ENCODE measurements around the gene SCAMP2. TPM values are rescaled to one million over a fixed set of nuclear protein-coding genes. Genes with fewer than 3 reads are reported as not detected.

Gene SCAMP2
- total RNA-seq, 2 donors from 2014 or later: 33.5 to 36.9 TPM

GRCh38 chr15:74908635-74909034, 35.5 kb upstream of the SCAMP2 start:
- ATAC-seq (no peak), DNase-seq (no peak)
- H3K9me3 ChIP-seq: no peaks in the 10 kb centered on the region
- no peak overlapping the region for H3K27ac ChIP-seq
- H3K4me3 ChIP-seq: no peak overlapping the region
- no peak for TF ChIP-seq CTCF (IDR thresholded peaks at IDR 0.05)
- no peak for TF ChIP-seq POLR2A (IDR thresholded peaks at IDR 0.05)
- H3K27me3 ChIP-seq: no peaks in the 10 kb centered on the region
- intact Hi-C loops (cut with DNase I): loop anchor here (10.0 kb wide), 1 partner anchor 64 kb away; the partner anchor contains the start of gene ULK3
- WGBS, 2 donors: 87 to 91% methylated on average over 4 of the region's 4 CpGs
- H3K36me3 ChIP-seq (replicated peaks in 1 of 2; ENCODE audit: insufficient read depth in 1 of 2, low read depth in 2 of 2): no peaks in the 10 kb centered on the region
- H3K4me1 ChIP-seq: peaks cover 21% of the 10 kb centered on the region

DNA sequence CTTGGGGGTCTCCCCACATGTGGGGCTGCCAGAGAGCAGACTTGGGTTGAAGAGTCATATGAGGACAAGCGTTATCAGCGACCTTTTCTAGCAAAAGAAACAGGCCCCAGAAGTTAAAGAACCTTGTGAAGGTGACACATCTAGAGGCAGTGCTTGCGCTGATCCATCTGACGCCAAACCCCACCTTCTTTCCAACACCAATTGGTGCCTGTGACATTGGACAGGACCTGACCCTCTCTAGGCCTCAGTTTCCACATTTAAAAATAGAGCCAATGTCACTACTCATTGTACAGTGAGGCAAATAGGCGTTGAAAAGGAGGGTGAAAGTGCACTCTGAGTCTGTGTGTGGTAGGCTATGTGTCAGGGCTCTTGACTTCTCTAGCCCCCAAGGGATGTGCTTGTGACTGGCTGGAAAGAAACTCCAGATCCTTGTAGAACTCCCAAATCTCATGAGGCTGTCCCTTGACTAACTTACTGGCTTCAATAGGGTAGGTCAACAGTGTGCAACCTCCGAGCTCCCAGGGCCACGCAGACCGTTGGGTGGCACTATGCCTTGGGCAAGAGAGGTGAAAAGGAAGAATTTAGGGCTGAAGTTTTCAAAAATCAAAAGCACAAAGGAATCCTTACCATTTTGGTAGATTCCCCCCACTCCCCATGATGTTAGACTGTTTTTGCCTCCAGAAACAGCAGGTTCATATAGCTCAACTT, 34.2 kb upstream of the SCAMP2 start:
- 38 to 40% methylated on average over 8 of the region's 8 CpGs for WGBS, 2 donors

DNA sequence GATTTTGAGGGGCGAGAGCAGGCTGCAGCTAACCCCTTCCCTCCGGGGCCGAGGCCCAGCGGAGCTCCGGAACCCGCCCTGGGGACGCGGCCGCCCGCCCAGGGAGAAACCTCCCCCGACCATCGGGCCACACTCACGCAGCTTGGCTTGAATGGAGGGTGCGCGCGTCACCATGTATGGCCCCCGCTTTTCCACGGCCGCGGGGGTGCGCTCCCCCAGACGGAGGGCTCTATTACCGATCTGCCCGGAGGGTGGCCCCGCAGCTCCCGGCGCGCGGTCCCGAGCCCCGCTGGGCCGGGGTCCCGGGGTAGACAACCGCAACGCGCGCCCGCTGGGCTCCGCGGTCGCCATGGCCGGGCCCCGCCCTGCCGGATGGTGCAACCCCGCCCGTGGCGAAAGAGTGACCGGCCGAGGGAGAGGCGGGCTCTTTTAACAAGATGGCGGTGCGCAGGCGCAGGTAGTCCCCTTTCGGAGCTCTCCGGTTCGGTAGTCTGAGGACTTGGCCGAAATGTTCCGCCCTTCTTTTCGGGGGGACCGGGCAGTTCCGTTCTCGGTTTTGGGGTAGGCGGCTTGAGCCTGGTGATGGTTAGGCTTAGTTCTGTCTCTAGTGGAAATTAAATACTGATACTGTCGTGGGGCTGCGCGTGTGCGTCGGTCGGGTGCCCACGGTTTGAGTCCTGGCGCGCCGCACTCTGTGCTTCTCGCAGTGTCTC, 33.4 kb upstream of the SCAMP2 start, which contains the start of gene FAM219B:
TSS of gene FAM219B (minus strand) at position 402 of the 713 bp plus-strand sequence. CDS start at position 351, 51 bp downstream.
- no peaks in the 10 kb centered on the region for H3K9me3 ChIP-seq
- DNase-seq (peak; percentile 92 to 95 (median 94)), ATAC-seq (peak; percentile 97)
- peak within 1 kb of the TSS; percentile 63 to 79 for H3K4me3 ChIP-seq
- H3K27me3 ChIP-seq: no peaks in the 10 kb centered on the region
- peaks cover 27% of the 10 kb centered on the region for H3K4me1 ChIP-seq
- peak within 1 kb of the TSS; percentile 70 to 87 (median 80) for H3K27ac ChIP-seq
- WGBS, 2 donors: 0% methylated on average over 10 to 73 of the region's 74 CpGs
- TF ChIP-seq POLR2A (IDR thresholded peaks at IDR 0.05) (peak; percentile 42 to 71 (median 63)), CTCF (IDR thresholded peaks at IDR 0.05) (no peak)
- intact Hi-C loops (cut with DNase I): loop anchor here (10.0 kb wide), 1 partner anchor 62 kb away; the partner anchor contains the start of gene ULK3
- peaks cover 1 to 6% of the 10 kb centered on the region in 2 donors for H3K36me3 ChIP-seq (replicated peaks in 1 of 2; ENCODE audit: insufficient read depth in 1 of 2, low read depth in 2 of 2)

More for the DNA sequence above, 34.2 kb upstream of the SCAMP2 start:
- H3K36me3 ChIP-seq (replicated peaks in 1 of 2; ENCODE audit: insufficient read depth in 1 of 2, low read depth in 2 of 2): peaks cover 1% of the 10 kb centered on the region in 2 donors
- peaks cover 21% of the 10 kb centered on the region for H3K4me1 ChIP-seq
- no peak for TF ChIP-seq CTCF (IDR thresholded peaks at IDR 0.05)
- no peak for TF ChIP-seq POLR2A (IDR thresholded peaks at IDR 0.05)
- H3K9me3 ChIP-seq: no peaks in the 10 kb centered on the region
- peak overlapping the region; percentile 70 to 87 (median 80) for H3K27ac ChIP-seq
- ATAC-seq (peak; percentile 26), DNase-seq (peak in 3 of 4 donors; percentile 21 to 40 (median 27))
- intact Hi-C loops (cut with DNase I): loop anchor here (10.0 kb wide), 1 partner anchor 63 kb away; the partner anchor contains the start of gene ULK3
- no peaks in the 10 kb centered on the region for H3K27me3 ChIP-seq
- peak overlapping the region; percentile 63 to 79 for H3K4me3 ChIP-seq

GRCh38 chr15:74906067-74906449, 32.9 kb upstream of the SCAMP2 start:
- peak in 3 of 4 donors; percentile 10 to 50 (median 34) for DNase-seq
- H3K27ac ChIP-seq: peak overlapping the region; percentile 70 to 87 (median 80)
- H3K4me1 ChIP-seq: peaks cover 33% of the 10 kb centered on the region
- H3K36me3 ChIP-seq (replicated peaks in 1 of 2; ENCODE audit: insufficient read depth in 1 of 2, low read depth in 2 of 2): peaks cover 1 to 6% of the 10 kb centered on the region in 2 donors
- no peaks in the 10 kb centered on the region for H3K9me3 ChIP-seq
- peak; percentile 25 for ATAC-seq
- TF ChIP-seq CTCF (IDR thresholded peaks at IDR 0.05): no peak
- TF ChIP-seq POLR2A (IDR thresholded peaks at IDR 0.05): no peak
- intact Hi-C loops (cut with DNase I): loop anchor here (10.0 kb wide), 1 partner anchor 61 kb away; the partner anchor contains the start of gene ULK3
- peak overlapping the region; percentile 63 to 79 for H3K4me3 ChIP-seq
- no peaks in the 10 kb centered on the region for H3K27me3 ChIP-seq
- 0% methylated on average over 4 to 12 of the region's 20 CpGs for WGBS, 2 donors
